Activated CD4-positive, alpha-beta T cell treated with anti-CD3 and anti-CD28 coated beads, Interleukin-2, amount 10 ng/mL, durations not matched to agents 24 days and 14 days (primary cell): ENCODE measurements around the gene SLC2A10. TPM values are rescaled to one million over a fixed set of nuclear protein-coding genes. Genes with fewer than 3 reads are reported as not detected.

ENCODE experiments used
- DNase-seq: peaks from one replicate; pipeline ENCODE4 v3.0.0; 2022
- H3K27ac Mint-ChIP-seq: one replicate; pipeline ENCODE4 v1.8.0; 2022; ENCODE audit warnings: mild to moderate bottlenecking, mixed read lengths
- H3K27me3 Mint-ChIP-seq: one replicate; pipeline ENCODE4 v1.8.0; 2022; ENCODE audit warnings: mixed read lengths
- H3K36me3 Mint-ChIP-seq: one replicate; pipeline ENCODE4 v1.8.0; 2022; ENCODE audit warnings: low read depth, mild to moderate bottlenecking, mixed read lengths
- H3K4me1 Mint-ChIP-seq: one replicate; pipeline ENCODE4 v1.8.0; 2021; ENCODE audit warnings: mixed read lengths
- H3K4me3 Mint-ChIP-seq: one replicate; pipeline ENCODE4 v1.8.0; 2022; ENCODE audit warnings: mild to moderate bottlenecking, moderate library complexity, mixed read lengths
- H3K9me3 Mint-ChIP-seq: one replicate; pipeline ENCODE4 v1.8.0; 2021; ENCODE audit warnings: mixed read lengths
- intact Hi-C: fragments of 100-400 bp; cut with micrococcal nuclease; formaldehyde crosslinking; loops from one replicate; pipeline ENCODE4 v1.15.1; 2023
- total RNA-seq: library from RNA; stranded (reverse); gene quantifications from 2 replicates; pipeline ENCODE4 v1.2.3, GENCODE V29; 2022

SLC2A10 gene
- total RNA-seq, 1 donor from 2014 or later: not detected

DNA sequence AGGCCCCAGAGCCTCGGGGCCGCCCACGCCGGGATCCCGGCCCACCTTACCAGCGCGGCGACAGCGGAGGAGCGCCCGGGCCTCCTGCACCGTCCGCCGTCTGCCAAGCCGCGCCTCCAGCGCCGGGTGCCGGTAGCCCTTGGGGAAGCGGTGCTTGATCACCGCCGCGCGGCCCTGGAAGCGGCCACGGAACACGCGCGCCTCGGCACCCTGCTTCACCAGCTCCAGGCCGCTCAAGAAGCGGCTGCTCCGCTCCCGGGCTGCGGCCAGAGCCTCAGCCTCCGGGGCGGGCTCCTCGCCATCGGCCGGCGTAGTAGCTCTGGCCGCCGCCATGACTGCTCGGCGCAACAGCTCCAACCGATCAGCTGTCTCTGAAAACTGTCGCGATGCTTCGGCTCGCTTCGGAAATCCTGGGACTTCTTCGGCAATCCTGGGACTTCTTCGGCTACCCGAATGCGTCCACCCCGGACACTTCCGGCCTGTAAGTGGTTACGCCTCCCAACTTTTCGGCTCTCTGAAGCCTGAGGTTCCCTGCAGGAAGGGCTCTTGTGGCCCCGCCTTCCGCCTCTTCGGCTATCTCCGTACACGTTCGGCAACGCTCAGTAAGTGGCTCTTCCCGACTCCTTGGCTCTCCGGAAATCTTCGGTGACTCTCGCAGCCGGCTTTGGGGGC is 20.2 kb upstream of the SLC2A10 start, which contains the start of gene TP53RK:
Gene TP53RK, minus strand, starts transcription at position 363 of the 672 bp plus-strand sequence. Its CDS starts 30 bp downstream, at position 333.
- H3K36me3 Mint-ChIP-seq: peaks cover 20% of the 10 kb centered on the region
- intact Hi-C loops: loop anchor here (2.0 to 5.0 kb wide), 6 partner anchors 136 to 668 kb away; partner anchors contain the start of genes CDH22, ELMO2 and ZMYND8
- H3K4me3 Mint-ChIP-seq: peak within 1 kb of the TSS; percentile 98
- H3K27ac Mint-ChIP-seq: peak within 1 kb of the TSS; percentile 97
- DNase-seq: peak; percentile 99
- H3K4me1 Mint-ChIP-seq: peaks cover 39% of the 10 kb centered on the region
- H3K27me3 Mint-ChIP-seq: peaks cover 2% of the 10 kb centered on the region
- H3K9me3 Mint-ChIP-seq: no peaks in the 10 kb centered on the region

- Mint-ChIP-seq H3K4me1 (peaks cover 41% of the 10 kb centered on the region), H3K27me3 (peaks cover 2% of the 10 kb centered on the region), H3K9me3 (no peaks in the 10 kb centered on the region), H3K27ac (peak overlapping the region; percentile 97), H3K36me3 (peaks cover 20% of the 10 kb centered on the region), H3K4me3 (peak overlapping the region; percentile 98)
- no peak for DNase-seq
- intact Hi-C loops: loop anchor here (2.0 to 5.0 kb wide), 6 partner anchors 137 to 668 kb away; partner anchors contain the start of genes CDH22, ELMO2 and ZMYND8
Observed at GRCh38 chr20:46689754-46690085, 19.7 kb upstream of the SLC2A10 start.

GRCh38 chr20:46690219-46691106 is 19.0 kb upstream of the SLC2A10 start:
- intact Hi-C loops: no loop called here
- H3K36me3 Mint-ChIP-seq: peaks cover 15% of the 10 kb centered on the region
- no peak for DNase-seq
- H3K4me3 Mint-ChIP-seq: peak overlapping the region; percentile 98
- H3K27ac Mint-ChIP-seq: peak overlapping the region; percentile 57
- peaks cover 37% of the 10 kb centered on the region for H3K4me1 Mint-ChIP-seq
- peaks cover 2% of the 10 kb centered on the region for H3K27me3 Mint-ChIP-seq
- H3K9me3 Mint-ChIP-seq: no peaks in the 10 kb centered on the region

DNA sequence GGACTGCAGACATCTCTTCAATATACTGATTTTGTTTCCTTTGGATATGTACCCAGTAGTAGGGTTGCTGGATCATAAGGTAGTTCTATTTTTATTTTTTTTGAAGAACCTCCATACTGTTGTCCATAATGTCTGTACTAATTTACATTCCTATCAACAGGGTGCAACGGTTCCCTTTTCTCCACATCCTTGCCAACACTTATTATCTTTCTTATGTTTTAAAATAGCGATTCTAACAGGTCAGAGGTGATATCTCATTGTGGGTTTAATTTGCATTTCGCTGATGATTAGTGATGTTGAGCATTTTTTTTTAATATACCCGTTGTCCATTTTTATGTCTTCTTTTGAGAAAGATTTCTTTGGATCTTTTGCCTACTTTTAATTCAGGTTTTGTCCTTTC is 18.3 kb upstream of the SLC2A10 start:
- H3K4me1 Mint-ChIP-seq: peaks cover 32% of the 10 kb centered on the region
- intact Hi-C loops: no loop called here
- H3K27ac Mint-ChIP-seq: no peak overlapping the region
- DNase-seq: no peak
- H3K9me3 Mint-ChIP-seq: no peaks in the 10 kb centered on the region
- H3K4me3 Mint-ChIP-seq: no peak overlapping the region
- H3K36me3 Mint-ChIP-seq: peaks cover 10% of the 10 kb centered on the region
- peaks cover 2% of the 10 kb centered on the region for H3K27me3 Mint-ChIP-seq

DNA sequence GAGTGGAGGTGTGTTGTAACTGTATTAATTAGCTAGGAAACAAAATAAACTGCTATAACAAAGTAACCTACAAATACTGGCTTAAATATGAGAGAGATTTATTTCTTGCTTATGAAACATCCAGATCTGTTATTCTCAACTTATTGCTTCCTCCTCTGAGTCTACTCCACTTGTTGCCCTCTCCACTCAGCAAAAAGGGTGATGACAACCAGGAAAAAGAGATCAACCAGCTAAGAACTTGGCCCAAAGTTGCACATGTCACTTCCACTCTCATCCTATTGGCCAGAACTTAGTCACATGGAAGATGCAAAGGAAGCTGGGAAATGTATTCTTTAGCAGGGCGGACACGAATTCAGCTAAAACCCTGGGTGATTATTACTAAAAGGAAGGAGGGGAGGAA is 15.0 kb upstream of the SLC2A10 start:
- no peak overlapping the region for H3K27ac Mint-ChIP-seq
- peaks cover 1% of the 10 kb centered on the region for H3K27me3 Mint-ChIP-seq
- H3K36me3 Mint-ChIP-seq: peaks cover 2% of the 10 kb centered on the region
- intact Hi-C loops: no loop called here
- H3K4me3 Mint-ChIP-seq: no peak overlapping the region
- DNase-seq: no peak
- H3K4me1 Mint-ChIP-seq: peaks cover 11% of the 10 kb centered on the region
- H3K9me3 Mint-ChIP-seq: no peaks in the 10 kb centered on the region

GRCh38 chr20:46695892-46696291 is 13.6 kb upstream of the SLC2A10 start:
- peaks cover 5% of the 10 kb centered on the region for H3K27me3 Mint-ChIP-seq
- no peak overlapping the region for H3K27ac Mint-ChIP-seq
- intact Hi-C loops: no loop called here
- H3K4me3 Mint-ChIP-seq: no peak overlapping the region
- no peak for DNase-seq
- peaks cover 4% of the 10 kb centered on the region for H3K4me1 Mint-ChIP-seq
- H3K36me3 Mint-ChIP-seq: no peaks in the 10 kb centered on the region
- H3K9me3 Mint-ChIP-seq: no peaks in the 10 kb centered on the region

- no peak overlapping the region for H3K27ac Mint-ChIP-seq
- H3K9me3 Mint-ChIP-seq: no peaks in the 10 kb centered on the region
- H3K4me1 Mint-ChIP-seq: peaks cover 4% of the 10 kb centered on the region
- DNase-seq: no peak
- intact Hi-C loops: no loop called here
- no peaks in the 10 kb centered on the region for H3K36me3 Mint-ChIP-seq
- no peak overlapping the region for H3K4me3 Mint-ChIP-seq
- H3K27me3 Mint-ChIP-seq: peaks cover 7% of the 10 kb centered on the region
Observed at GRCh38 chr20:46696791-46697279, 12.6 kb upstream of the SLC2A10 start.

DNA sequence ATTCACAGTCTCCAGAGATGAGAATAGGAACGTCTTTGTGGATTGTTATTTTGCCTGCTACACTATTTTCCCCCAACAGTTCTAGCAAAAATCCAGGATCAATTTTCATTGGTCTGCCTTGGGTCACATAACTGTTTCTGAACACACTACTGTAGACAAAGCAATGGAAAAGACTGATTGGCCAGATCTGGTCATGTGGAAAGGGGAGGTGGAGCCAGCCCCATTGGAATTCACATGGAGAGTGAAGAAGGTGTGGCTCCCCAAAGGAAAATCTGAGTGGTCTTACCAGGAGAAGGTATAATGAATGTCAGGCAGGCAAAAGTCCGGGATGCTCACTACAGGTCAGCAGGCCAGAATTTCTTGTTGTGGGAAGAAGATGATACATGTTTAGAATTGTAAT is 10.7 kb upstream of the SLC2A10 start:
- intact Hi-C loops: no loop called here
- no peak overlapping the region for H3K27ac Mint-ChIP-seq
- no peak overlapping the region for H3K4me3 Mint-ChIP-seq

DNA sequence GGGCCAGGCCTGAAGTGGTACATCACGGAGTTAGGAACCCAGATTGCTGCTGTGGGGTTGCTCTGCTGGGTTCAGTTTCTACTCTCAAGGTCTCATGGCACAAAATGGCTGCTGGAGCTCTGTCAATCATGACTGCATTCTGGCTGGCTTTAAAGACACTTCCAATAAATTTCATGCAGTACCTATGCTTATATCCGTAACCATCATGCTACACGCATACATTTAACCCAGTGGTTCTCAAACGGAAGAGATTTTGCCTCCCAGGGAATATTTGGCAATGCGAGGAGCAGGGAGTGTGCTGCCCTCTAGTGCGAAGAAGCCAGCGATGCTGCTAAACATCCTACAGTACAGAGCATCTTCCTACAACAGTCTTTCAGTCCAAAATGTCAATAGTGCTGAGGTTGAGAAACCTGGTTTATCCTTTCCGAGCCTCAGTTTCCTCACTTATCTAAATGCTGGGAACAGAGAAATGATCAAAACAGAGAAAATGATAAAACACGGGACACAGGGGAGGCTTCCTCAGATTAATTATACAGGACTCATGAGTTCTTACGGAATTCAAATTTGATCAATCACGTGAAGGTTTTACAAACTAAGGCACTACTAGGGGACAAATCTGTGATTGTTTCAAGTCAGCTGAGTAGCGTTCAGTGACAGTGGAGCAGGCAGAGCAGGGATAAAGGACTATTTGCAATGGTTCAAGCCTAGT is 9.6 kb upstream of the SLC2A10 start:
- Mint-ChIP-seq H3K9me3 (no peaks in the 10 kb centered on the region), H3K27ac (no peak overlapping the region), H3K27me3 (peaks cover 16% of the 10 kb centered on the region), H3K4me3 (no peak overlapping the region), H3K36me3 (no peaks in the 10 kb centered on the region), H3K4me1 (peaks cover 1% of the 10 kb centered on the region)
- intact Hi-C loops: no loop called here
- no peak for DNase-seq

More for the DNA sequence above, 10.7 kb upstream of the SLC2A10 start:
- no peaks in the 10 kb centered on the region for H3K9me3 Mint-ChIP-seq
- no peak for DNase-seq
- H3K4me1 Mint-ChIP-seq: peaks cover 4% of the 10 kb centered on the region
- no peaks in the 10 kb centered on the region for H3K36me3 Mint-ChIP-seq
- H3K27me3 Mint-ChIP-seq: peaks cover 8% of the 10 kb centered on the region

DNA sequence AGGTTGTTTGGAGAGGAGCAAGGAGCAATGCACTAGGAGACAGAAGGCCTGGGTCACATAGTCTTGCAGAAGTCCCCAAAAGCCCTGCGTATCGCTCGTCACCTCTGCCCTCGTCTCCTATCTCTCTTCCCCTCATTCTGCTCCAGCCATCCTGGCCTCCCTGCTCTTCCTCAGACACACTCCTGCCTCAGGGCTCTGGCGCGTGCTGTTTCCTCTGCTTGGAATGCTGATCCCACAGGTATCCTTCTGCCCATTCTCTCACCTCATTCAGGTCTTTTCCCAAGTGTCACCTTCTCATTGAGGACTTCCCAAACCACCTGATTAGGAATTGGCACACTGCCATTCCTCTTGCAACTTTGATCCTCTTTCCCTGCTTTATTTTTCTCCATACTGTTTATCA is 9.0 kb upstream of the SLC2A10 start:
- Mint-ChIP-seq H3K4me3 (no peak overlapping the region), H3K27ac (no peak overlapping the region), H3K27me3 (peaks cover 22% of the 10 kb centered on the region), H3K36me3 (no peaks in the 10 kb centered on the region), H3K9me3 (no peaks in the 10 kb centered on the region), H3K4me1 (peaks cover 1% of the 10 kb centered on the region)
- intact Hi-C loops: no loop called here
- no peak for DNase-seq

GRCh38 chr20:46701057-46701456 is 8.4 kb upstream of the SLC2A10 start:
- Mint-ChIP-seq H3K9me3 (no peaks in the 10 kb centered on the region), H3K4me1 (peaks cover 1% of the 10 kb centered on the region), H3K27ac (no peak overlapping the region), H3K36me3 (no peaks in the 10 kb centered on the region), H3K4me3 (no peak overlapping the region), H3K27me3 (peaks cover 23% of the 10 kb centered on the region)
- intact Hi-C loops: no loop called here
- DNase-seq: no peak

GRCh38 chr20:46701556-46701955 is 7.9 kb upstream of the SLC2A10 start:
- no peak overlapping the region for H3K27ac Mint-ChIP-seq
- peaks cover 2% of the 10 kb centered on the region for H3K9me3 Mint-ChIP-seq
- intact Hi-C loops: no loop called here

DNA sequence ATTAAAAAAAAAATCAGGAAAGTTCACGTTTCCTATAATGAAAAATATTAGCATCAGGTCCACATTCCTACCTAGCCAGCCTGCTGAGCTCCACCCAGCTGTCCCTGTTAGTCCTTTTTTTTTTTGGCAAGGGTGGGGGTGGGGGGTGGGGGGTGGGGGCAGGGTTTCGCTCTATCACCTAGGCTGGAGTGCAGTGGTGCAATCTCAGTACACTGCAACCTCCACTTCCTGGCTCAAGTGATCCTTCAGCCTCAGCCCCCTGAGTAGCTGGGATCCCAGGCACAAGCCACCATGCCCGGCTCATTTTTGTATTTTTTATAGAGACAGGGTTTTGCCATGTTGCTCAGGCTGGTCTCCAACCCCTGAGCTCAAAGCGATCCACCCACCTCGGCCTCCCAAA is 7.5 kb upstream of the SLC2A10 start:
- DNase-seq: no peak
- no peak overlapping the region for H3K4me3 Mint-ChIP-seq
- intact Hi-C loops: no loop called here
- H3K9me3 Mint-ChIP-seq: peaks cover 3% of the 10 kb centered on the region
- peaks cover 27% of the 10 kb centered on the region for H3K27me3 Mint-ChIP-seq
- H3K4me1 Mint-ChIP-seq: no peaks in the 10 kb centered on the region
- H3K36me3 Mint-ChIP-seq: no peaks in the 10 kb centered on the region
- no peak overlapping the region for H3K27ac Mint-ChIP-seq

More at GRCh38 chr20:46701556-46701955, 7.9 kb upstream of the SLC2A10 start:
- Mint-ChIP-seq H3K27me3 (peaks cover 26% of the 10 kb centered on the region), H3K4me3 (no peak overlapping the region), H3K36me3 (no peaks in the 10 kb centered on the region), H3K4me1 (no peaks in the 10 kb centered on the region)
- no peak for DNase-seq
